SHP77 treated with DMSO at 0.1 percent for 48 hours (cell line): Measurements from ENCODE around the gene RNF152.
"Not testable (repeated sequence)": the region's sequence is repeated elsewhere in the genome, so short reads cannot be mapped to it uniquely, and the experiment has no call there.

Source experiments
- DNase-seq: peaks from one replicate; lab custom pipeline; 2025; lab: John Stamatoyannopoulos, UW

Gene RNF152

GRCh38 chr18:61821748-61822147 lies 71.1 kb downstream of the RNF152 start:
- no peak for DNase-seq

- DNase-seq: no peak
These were observed 71.9 kb downstream of the RNF152 start for GRCh38 chr18:61820882-61821281.

GRCh38 chr18:61817086-61817485 lies 75.7 kb downstream of the RNF152 start:
- DNase-seq: no peak

GRCh38 chr18:61815885-61816470 lies 76.8 kb downstream of the RNF152 start:
- no peak for DNase-seq

- DNase-seq: no peak
These were observed 84.5 kb downstream of the RNF152 start for GRCh38 chr18:61808286-61808685.

GRCh38 chr18:61803393-61803792 lies 89.4 kb downstream of the RNF152 start:
- no peak for DNase-seq

- DNase-seq: peak; percentile 73
These were observed 94.9 kb downstream of the RNF152 start for GRCh38 chr18:61797696-61798590.

GRCh38 chr18:61791031-61791430 lies 101.8 kb downstream of the RNF152 start:
- no peak for DNase-seq

- not testable (repeated sequence) for DNase-seq
These were observed 105.7 kb downstream of the RNF152 start for GRCh38 chr18:61787011-61787670.

GRCh38 chr18:61785588-61785987 lies 107.2 kb downstream of the RNF152 start:
- no peak for DNase-seq

- no peak for DNase-seq
These were observed 108.0 kb downstream of the RNF152 start for GRCh38 chr18:61784834-61785233.

- no peak for DNase-seq
These were observed 110.3 kb downstream of the RNF152 start for GRCh38 chr18:61782545-61782944.

GRCh38 chr18:61776201-61776600 lies 116.6 kb downstream of the RNF152 start:
- DNase-seq: not testable (repeated sequence)

- no peak for DNase-seq
These were observed 118.0 kb downstream of the RNF152 start for GRCh38 chr18:61774846-61775245.

GRCh38 chr18:61772293-61772848 lies 120.4 kb downstream of the RNF152 start:
- no peak for DNase-seq

- no peak for DNase-seq
These were observed 120.9 kb downstream of the RNF152 start for GRCh38 chr18:61771861-61772260.

- DNase-seq: no peak
These were observed 122.5 kb downstream of the RNF152 start for GRCh38 chr18:61770279-61770678.

- DNase-seq: no peak
These were observed 126.4 kb downstream of the RNF152 start for GRCh38 chr18:61766266-61766884.

GRCh38 chr18:61765097-61765496 lies 127.7 kb downstream of the RNF152 start:
- no peak for DNase-seq

GRCh38 chr18:61764381-61764780 lies 128.4 kb downstream of the RNF152 start:
- no peak for DNase-seq

- no peak for DNase-seq
These were observed 130.9 kb downstream of the RNF152 start for GRCh38 chr18:61761875-61762274.
